Cardiac septum (tissue), 1 donor: ENCODE data around the gene SLC49A3. TPM values are rescaled to one million over a fixed set of nuclear protein-coding genes. Genes with fewer than 3 reads are reported as not detected.
"Not testable (repeated sequence)": the region's sequence is repeated elsewhere in the genome, so short reads cannot be mapped to it uniquely, and the experiment has no call there.

Source experiments
- DNase-seq: peaks from one replicate; pipeline ENCODE4 v3.0.0-alpha.2; 2020; ENCODE audit warnings: low spot score
- intact Hi-C: fragments of 100-400 bp; cut with DNase I; formaldehyde crosslinking; loops from one replicate; pipeline ENCODE4 v1.14.0; 2022
- total RNA-seq: library from RNA; stranded (reverse); fragmentation: NEBNext Ultra II Directional; extraction: Animal tissue kit (Norgen Biotek cat#: 25700); gene quantifications from one replicate; pipeline ENCODE4 v1.2.1, GENCODE V29; 2021
- donor health status: DM: no; HTN: no; CAD: no.

SLC49A3 gene
- total RNA-seq, 1 donor from 2014 or later, result 12.1 TPM

- DNase-seq, result no peak
- intact Hi-C loops, result loop anchor here (2.0 kb wide), 1 partner anchor 18 kb away; no protein-coding TSS in a partner anchor
Observed at GRCh38 chr4:704971-705277, 16.0 kb upstream of the SLC49A3 start.

- no peak for DNase-seq
- intact Hi-C loops, result loop anchor here (2.0 kb wide), 1 partner anchor 18 kb away; no protein-coding TSS in a partner anchor
Observed at GRCh38 chr4:704198-704891, 15.4 kb upstream of the SLC49A3 start.

GRCh38 chr4:703336-704197, 14.6 kb upstream of the SLC49A3 start:
- no peak for DNase-seq
- intact Hi-C loops, result loop anchor here (2.0 kb wide), 1 partner anchor 17 kb away; no protein-coding TSS in a partner anchor

GRCh38 chr4:702618-703048, 13.7 kb upstream of the SLC49A3 start:
- DNase-seq, result no peak
- intact Hi-C loops, result no loop called here

GRCh38 chr4:700587-701264, 11.8 kb upstream of the SLC49A3 start:
- intact Hi-C loops, result no loop called here
- no peak for DNase-seq

GRCh38 chr4:699816-700580, 11.0 kb upstream of the SLC49A3 start:
- DNase-seq, result no peak
- intact Hi-C loops, result no loop called here

- intact Hi-C loops, DNase-seq: not testable (repeated sequence)
Observed at GRCh38 chr4:694341-694940, 5.5 kb upstream of the SLC49A3 start.

- DNase-seq, result no peak
- intact Hi-C loops, result no loop called here
Observed at GRCh38 chr4:692771-693554, 4.0 kb upstream of the SLC49A3 start.

- no peak for DNase-seq
- intact Hi-C loops, result loop anchor here (5.0 kb wide), 1 partner anchor 93 kb away; no protein-coding TSS in a partner anchor
Observed at GRCh38 chr4:689723-690122, 772 bp upstream of the SLC49A3 start.

- DNase-seq, result no peak
- intact Hi-C loops, result loop anchor here (2.0 to 5.0 kb wide), 2 partner anchors 17 to 94 kb away; partner anchors contain the start of gene PCGF3
Observed at GRCh38 chr4:687971-688853, 739 bp downstream of the SLC49A3 start.

- intact Hi-C loops, result loop anchor here (2.0 to 5.0 kb wide), 2 partner anchors 17 to 95 kb away; partner anchors contain the start of gene PCGF3
- peak; percentile 97 for DNase-seq
Observed at GRCh38 chr4:687048-687970, 1.6 kb downstream of the SLC49A3 start.

GRCh38 chr4:686413-687040, 2.4 kb downstream of the SLC49A3 start:
- intact Hi-C loops, result loop anchor here (2.0 to 5.0 kb wide), 2 partner anchors 18 to 96 kb away; partner anchors contain the start of gene PCGF3
- no peak for DNase-seq

GRCh38 chr4:685679-686412, 3.1 kb downstream of the SLC49A3 start:
- intact Hi-C loops, result loop anchor here (2.0 to 5.0 kb wide), 2 partner anchors 19 to 96 kb away; partner anchors contain the start of gene PCGF3
- DNase-seq, result no peak

- DNase-seq, result no peak
- intact Hi-C loops, result loop anchor here (5.0 kb wide), 1 partner anchor 98 kb away; no protein-coding TSS in a partner anchor
Observed at GRCh38 chr4:684623-685327, 4.2 kb downstream of the SLC49A3 start.
